Stimulated activated CD8-positive, alpha-beta memory T cell treated with anti-CD3 and anti-CD28 coated beads, Interleukin-2, amount 100 ng/mL, for 48 hours (primary cell): Measurements from ENCODE around the gene ODAD4.

ENCODE experiments used
- DNase-seq, 2 donors: peaks; one replicate each; pipeline ENCODE4 v3.0.0-alpha.2; 2020; ENCODE audit warnings: low read depth in 2 of 2

The ODAD4 gene

GRCh38 chr17:41971721-41972523 lies 41.5 kb downstream of the ODAD4 start:
- DNase-seq, result no peak

DNA sequence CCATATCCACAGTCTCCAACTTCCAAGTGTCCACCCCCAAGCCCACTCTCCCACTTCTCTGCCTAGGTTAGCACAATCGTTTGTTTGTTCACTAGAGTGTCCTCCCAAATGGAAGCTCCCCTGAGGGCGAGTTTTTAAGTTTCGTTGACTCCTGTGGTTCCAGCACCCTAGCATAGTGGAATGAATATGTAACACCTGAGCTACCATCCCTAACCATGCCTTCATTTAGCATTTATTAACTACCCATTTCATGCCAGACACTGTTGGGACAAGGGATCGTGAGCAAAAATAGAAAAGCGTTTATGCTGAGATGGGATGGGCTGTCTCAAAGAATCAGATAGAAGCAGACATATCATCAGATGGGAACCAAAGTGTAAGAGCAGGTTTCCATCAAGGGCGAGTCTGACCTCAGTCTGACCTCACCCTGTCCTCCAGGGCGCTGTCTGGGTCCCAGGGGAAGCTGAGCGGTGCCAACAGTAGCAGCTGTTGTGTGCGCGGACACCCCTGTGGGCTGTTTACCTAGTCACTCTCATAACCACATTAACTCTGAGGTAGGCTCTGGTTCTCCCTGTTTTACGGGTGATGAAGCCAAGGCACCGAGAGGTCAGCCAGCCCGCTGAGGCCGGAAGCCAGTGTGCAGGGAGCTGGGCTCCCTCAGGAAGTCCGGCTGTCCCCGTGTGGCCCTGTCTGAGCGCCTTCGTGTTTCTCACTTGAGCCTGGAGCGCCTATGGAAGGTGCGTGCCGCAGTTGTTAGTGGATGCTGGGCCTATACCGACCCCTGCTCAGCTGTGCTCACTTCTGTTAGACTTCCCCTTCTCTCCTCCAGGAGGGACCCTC lies 42.4 kb downstream of the ODAD4 start:
- no peak for DNase-seq

- DNase-seq, result no peak
Measured at GRCh38 chr17:41973408-41973811, 43.0 kb downstream of the ODAD4 start.

DNA sequence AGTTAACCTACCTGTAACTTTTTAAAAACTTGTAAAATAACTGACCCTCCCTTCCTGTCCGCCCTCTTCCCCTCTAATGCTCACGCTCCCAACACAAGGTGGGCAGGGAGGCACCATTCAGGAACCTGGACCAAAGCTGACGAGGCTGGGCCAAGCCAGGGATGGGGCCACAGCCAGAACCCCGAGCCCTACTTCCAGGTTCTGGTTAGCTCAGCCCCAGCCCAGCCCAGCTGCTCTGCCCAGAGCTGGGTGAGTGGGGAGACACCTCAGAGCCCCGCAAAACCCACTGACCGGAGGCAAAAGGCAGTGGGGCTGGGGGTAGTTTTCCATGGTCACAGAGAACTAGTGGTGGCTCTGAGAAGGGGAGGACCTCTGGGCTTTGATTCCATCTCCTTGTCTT lies 43.6 kb downstream of the ODAD4 start:
- DNase-seq, result no peak

DNA sequence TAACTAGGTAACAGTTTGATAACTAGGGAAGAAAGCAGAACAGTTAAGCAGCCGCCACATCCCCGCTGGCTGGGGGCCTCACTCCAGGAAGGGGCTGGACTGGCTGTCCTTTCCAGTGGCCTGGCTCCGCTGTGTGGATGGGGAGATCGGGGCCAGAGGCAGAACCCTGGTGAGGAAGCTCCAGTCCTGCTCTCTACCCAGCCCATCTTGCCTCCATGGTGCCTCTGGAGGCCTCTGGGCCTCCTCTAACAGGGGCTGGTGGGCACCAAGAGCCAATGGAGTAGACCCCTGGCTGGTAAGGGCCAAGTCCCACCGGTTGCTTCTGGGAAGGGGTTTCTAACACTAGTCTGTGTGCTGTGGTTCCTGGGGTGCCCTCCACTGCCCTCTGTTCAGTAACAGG lies 44.2 kb downstream of the ODAD4 start:
- DNase-seq, result no peak

- DNase-seq, result no peak
Measured at GRCh38 chr17:41975099-41976083, 45.0 kb downstream of the ODAD4 start.

GRCh38 chr17:41976142-41976768 lies 45.8 kb downstream of the ODAD4 start:
- DNase-seq, result no peak

DNA sequence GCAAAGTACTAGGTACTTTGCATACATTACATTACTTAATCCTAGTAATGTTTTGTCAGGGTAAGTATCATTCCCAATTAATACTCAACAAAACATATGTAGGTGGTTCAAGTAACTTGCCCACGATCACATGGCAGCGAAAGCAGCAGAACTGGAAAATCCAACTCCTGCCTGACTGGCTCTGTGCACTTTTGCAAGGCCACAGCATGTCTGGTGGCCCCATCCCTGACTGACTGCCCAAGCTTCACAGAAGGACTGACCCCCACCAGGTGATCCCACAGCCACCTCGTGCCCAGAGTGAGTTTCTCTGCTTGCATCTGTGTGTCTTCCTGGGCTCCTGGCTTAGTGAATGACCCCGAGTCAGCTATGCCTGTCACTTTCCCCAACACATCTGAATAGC lies 47.6 kb downstream of the ODAD4 start:
- no peak for DNase-seq

GRCh38 chr17:41982026-41982760 lies 51.8 kb downstream of the ODAD4 start:
- DNase-seq, result no peak

GRCh38 chr17:41984454-41984853 lies 54.0 kb downstream of the ODAD4 start:
- DNase-seq, result no peak

DNA sequence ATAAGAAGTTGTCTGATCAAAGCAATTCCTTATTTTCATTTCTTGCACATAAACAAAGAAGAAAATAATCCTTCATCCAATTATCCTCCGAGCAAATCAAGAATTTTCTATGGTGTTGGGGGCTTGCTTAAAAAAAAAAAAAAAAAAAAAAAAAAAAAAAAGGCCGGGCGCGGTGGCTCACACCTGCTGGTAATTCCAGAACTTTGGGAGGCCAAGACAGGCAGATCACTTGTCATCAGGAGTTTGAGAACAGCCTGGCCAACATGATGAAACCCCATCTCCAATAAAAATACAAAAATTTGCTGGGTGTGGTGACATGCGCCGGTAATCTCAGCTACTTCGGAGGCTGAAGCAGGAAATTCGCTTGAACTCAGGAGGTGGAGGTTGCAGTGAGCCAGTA lies 55.5 kb downstream of the ODAD4 start:
- no peak for DNase-seq

DNA sequence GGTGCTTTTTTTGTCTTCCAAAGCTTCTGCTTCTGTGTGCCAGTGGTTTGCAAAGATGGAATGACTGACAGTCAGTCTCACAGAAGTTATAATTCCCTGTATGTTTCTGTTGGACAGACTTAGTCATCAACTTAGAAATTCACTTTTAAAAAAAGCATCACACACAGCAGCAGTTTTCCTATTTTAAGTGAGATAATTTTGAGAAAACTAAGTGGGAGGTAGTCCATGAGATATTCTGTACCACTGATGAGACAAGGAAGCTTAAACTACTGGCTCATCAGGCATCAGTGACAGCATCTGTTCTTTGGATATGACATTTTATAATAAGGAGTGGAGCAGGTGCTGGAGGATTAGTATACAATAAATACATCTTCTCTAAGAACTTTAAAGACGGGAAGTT lies 56.2 kb downstream of the ODAD4 start:
- DNase-seq, result no peak

GRCh38 chr17:41987642-41988041 lies 57.2 kb downstream of the ODAD4 start:
- DNase-seq, result no peak

GRCh38 chr17:41988418-41988817 lies 58.0 kb downstream of the ODAD4 start:
- DNase-seq, result no peak

DNA sequence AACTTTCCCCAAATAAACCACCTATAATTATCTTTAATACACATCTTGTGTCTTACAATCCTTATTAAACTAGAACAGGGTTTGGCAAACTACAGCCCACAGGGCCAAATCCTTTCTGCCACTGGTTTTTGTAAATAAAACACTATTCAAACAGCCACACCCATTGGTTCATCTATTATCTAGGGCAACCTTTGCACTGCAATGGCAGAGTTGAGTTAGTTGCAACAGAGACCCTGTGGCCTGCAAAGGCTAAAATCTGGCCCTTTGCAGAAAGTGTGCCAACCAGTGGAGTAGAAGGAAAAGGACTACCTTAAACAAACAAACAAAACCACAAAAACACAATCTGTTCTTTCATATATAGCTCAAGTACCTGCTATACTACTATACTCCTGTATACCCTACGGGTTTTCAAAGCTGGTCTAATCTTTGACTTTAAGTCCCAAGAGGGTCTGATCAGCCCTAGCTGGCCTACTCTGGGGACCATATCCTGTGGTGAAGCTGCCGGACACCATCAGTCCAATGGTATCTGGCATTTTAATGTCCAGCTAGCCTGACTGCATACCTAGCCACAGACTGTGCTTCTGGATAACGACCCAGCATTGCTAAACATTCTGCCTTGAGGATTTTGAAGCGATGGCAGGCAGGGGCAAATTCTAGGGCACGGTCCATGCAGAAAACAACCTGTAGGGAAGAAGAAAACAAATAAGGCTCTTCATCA lies 59.4 kb downstream of the ODAD4 start:
- DNase-seq, result no peak

DNA sequence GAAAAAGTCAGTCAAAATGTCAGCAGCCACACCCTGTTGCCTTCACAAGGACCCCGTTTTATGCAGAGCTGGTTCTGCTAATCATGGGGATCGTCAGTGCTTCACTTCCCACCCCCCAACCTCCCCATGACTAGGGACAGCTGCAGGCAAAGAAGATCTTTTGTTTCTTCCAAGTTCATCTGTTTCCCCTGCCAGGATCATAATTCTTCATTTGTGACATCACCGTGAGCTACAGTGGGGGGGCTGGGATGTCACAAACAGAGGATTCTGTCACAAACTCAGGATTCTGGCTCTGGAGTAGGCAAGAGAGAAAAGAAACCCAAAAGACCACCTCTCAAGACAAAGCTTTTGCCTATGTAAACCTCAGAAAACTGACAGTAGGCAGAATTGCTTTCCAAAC lies 62.2 kb downstream of the ODAD4 start:
- DNase-seq, result no peak

DNA sequence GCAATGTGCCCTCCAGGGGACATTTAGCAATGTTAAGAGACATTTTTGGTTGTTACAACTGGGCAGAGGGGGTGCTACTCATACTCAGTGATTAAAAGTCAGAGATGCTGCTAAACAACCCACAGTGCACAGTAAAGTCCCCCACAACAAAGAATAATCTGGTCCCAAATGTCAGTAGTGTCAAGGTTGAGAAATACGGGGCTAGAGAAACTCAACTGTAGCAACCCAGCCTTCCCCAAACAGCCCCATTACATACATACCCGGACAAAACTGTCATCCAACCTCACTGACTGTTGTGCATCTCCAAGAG lies 66.4 kb downstream of the ODAD4 start:
- no peak for DNase-seq

DNA sequence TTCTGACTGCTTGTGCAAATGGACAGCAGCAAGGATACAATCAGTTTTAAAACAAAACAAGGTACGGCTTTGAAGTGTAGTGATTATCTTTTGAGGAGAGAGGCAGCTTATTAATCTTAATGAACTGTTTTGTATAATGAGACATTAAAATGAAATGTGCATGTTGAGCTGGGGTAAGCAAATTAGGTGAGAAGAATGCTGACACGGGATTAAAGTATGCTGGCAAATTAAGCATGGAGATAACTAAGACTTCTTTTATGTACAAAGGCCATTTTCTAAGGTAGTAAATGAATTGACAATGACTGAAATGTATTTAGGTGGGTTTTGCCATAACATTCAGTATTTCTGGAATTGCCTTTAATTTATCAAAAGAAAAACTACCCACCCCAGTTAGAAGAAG lies 68.1 kb downstream of the ODAD4 start:
- no peak for DNase-seq

GRCh38 chr17:42000413-42001133 lies 70.2 kb downstream of the ODAD4 start:
- no peak for DNase-seq

GRCh38 chr17:42001729-42002128 lies 71.3 kb downstream of the ODAD4 start:
- no peak for DNase-seq
